ENCODE results near the gene ACSBG1. TPM values are rescaled to one million over a fixed set of nuclear protein-coding genes. Genes with fewer than 3 reads are reported as not detected.

ACSBG1 gene
- total and polyA plus RNA-seq, 2 of the 8 experiments (the other 6 are each of a cell fraction or from before 2014, with no cell fraction given): 5.4 to 7.1 TPM

DNA sequence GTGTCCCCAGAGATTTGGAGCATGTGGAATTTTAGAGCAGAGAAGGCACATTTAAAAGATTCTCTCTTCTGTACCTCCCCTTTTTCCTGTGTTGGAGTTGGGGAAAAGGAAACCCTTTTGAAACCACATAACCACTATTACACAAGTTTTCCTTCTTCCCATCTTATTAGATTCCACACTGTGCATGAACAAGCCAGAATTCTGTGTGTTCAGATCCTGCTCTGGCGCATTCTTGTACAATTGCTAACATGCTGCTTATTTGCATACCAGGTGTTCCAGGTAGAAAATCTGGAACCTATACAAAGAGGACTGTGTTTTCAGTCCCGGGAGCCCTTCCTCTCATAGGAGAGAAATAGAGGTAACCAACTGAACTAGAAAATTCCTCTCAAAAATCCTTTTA, 100.6 kb downstream of the ACSBG1 start:
- no peak overlapping the region for H3K4ac ChIP-seq (replicated peaks; ENCODE audit: insufficient read length, low read depth, low read length)
- no peak overlapping the region for H2BK5ac ChIP-seq (ENCODE audit: low read depth, low read length)
- no peaks in the 10 kb centered on the region for H3K79me2 ChIP-seq (ENCODE audit: control insufficient read depth in 1 of 2, insufficient read depth in 2 of 2, low read length in 2 of 2)
- H2AK5ac ChIP-seq (ENCODE audit: low read depth, low read length): no peak overlapping the region
- H4K8ac ChIP-seq (ENCODE audit: extremely low read depth, insufficient read depth, low read length): no peak overlapping the region
- H3K23me2 ChIP-seq (ENCODE audit: low read depth, low read length): peaks cover 10% of the 10 kb centered on the region
- no peak overlapping the region for H4K91ac ChIP-seq (replicated peaks; ENCODE audit: insufficient read length, low read length)
- no peak overlapping the region for H2BK12ac ChIP-seq (ENCODE audit: low read depth, low read length)
- H4K5ac ChIP-seq (ENCODE audit: insufficient read length, low read depth, low read length): no peak overlapping the region
- H3K4me1 ChIP-seq (replicated peaks in 1 of 4; ENCODE audit: control insufficient read depth in 3 of 4, insufficient read depth in 4 of 4, low read length in 3 of 4): peaks cover 0 to 19% (median 12%) of the 10 kb centered on the region in 4 experiments; a peak in 6 of 7 replicates
- no peak overlapping the region for H2BK15ac ChIP-seq (ENCODE audit: low read length)
- FAIRE-seq (no peak), DNase-seq (ENCODE audit: low read depth in 1 of 2, low spot score in 2 of 2) (no peak)
- no peaks in the 10 kb centered on the region for H3K9me3 ChIP-seq (ENCODE audit: insufficient read depth in 2 of 2, low read depth in 1 of 2, low read length in 1 of 2)
- H3K14ac ChIP-seq (ENCODE audit: insufficient read length): no peak overlapping the region
- POLR2A ChIA-PET (ENCODE audit: partially characterized antibody): no interaction called here
- H3K4me3 ChIP-seq (ENCODE audit: extremely low read depth in 1 of 4, insufficient read depth in 2 of 4, low read depth in 3 of 4, low read length in 4 of 4): no peak overlapping the region
- H4K20me1 ChIP-seq (replicated peaks in 1 of 2; ENCODE audit: control insufficient read depth in 1 of 2, insufficient read depth in 2 of 2, low read length in 2 of 2): no peaks in the 10 kb centered on the region
- no peak overlapping the region for H2AFZ ChIP-seq (ENCODE audit: low read length)
- CTCF ChIA-PET (ENCODE audit: partially characterized antibody): interaction anchor here (0.6 kb wide), 1 partner anchor 25 kb away, joined by 3 read pairs; no protein-coding TSS in a partner anchor
- H3K79me1 ChIP-seq (ENCODE audit: low read depth, low read length): peaks cover 3% of the 10 kb centered on the region; the same call in 1 of the 2 replicates
- no peak for TF ChIP-seq BRCA1 (IDR thresholded peaks at IDR 0.05; ENCODE audit: low read depth, low read length)
- TF ChIP-seq YY1 (IDR thresholded peaks at IDR 0.05; ENCODE audit: low read depth, low read length): no peak
- TF ChIP-seq KDM1A (IDR thresholded peaks at IDR 0.05; ENCODE audit: borderline replicate concordance, low read length): no peak
- no peak overlapping the region for H3K23ac ChIP-seq (ENCODE audit: insufficient read length)
- no peak overlapping the region for H3K18ac ChIP-seq (ENCODE audit: extremely low read depth, low read length)
- no peak overlapping the region for H3K27ac ChIP-seq (ENCODE audit: low read depth, low read length)
- no peak overlapping the region for H2BK20ac ChIP-seq (ENCODE audit: low read length)
- WGBS, 2 experiments (ENCODE audit: extremely low coverage in 1 of 2, insufficient coverage in 1 of 2, insufficient read length in 1 of 2, insufficient replicate concordance in 2 of 2, low coverage in 1 of 2, low lambda C conversion rate in 2 of 2, missing lambda C conversion rate in 1 of 2): 97% methylated on average over 2 of the region's 2 CpGs; no CpG with 5 or more reads in 1 of the 2 experiments
- H3K27me3 ChIP-seq (replicated peaks in 1 of 4; ENCODE audit: control insufficient read depth in 3 of 4, extremely low read depth in 1 of 4, insufficient read depth in 3 of 4, low read length in 3 of 4): no peaks in the 10 kb centered on the region; a peak in 1 of 7 replicates
- no peaks in the 10 kb centered on the region for H3K36me3 ChIP-seq (ENCODE audit: control insufficient read depth in 2 of 4, insufficient read depth in 4 of 4, low read length in 3 of 4)
- H3K9ac ChIP-seq (replicated peaks in 1 of 4; ENCODE audit: extremely low read depth in 1 of 4, low read depth in 3 of 4, low read length in 3 of 4): no peak overlapping the region
- H2BK120ac ChIP-seq (replicated peaks; ENCODE audit: low read depth, low read length): no peak overlapping the region
- no peak overlapping the region for H3K56ac ChIP-seq (replicated peaks; ENCODE audit: insufficient read length, low read depth, low read length)
- H3K4me2 ChIP-seq (ENCODE audit: insufficient read depth in 1 of 2, low read depth in 2 of 2, low read length in 2 of 2): no peak overlapping the region

All from H1 (cell line).